SKM-1 treated with dmso at 0.1 percent for 144 hours (cell line): ENCODE data around the gene NTNG2.

Experiments used
- DNase-seq: peaks from one replicate; lab custom pipeline; 2025; ENCODE audit not compliant: unreplicated experiment; lab: John Stamatoyannopoulos, UW

NTNG2 gene

GRCh38 chr9:132169672-132170392, 8.0 kb downstream of the NTNG2 start:
- peak; percentile 62 for DNase-seq

- DNase-seq, result no peak
These were observed 9.8 kb downstream of the NTNG2 start for GRCh38 chr9:132171702-132172101.

- DNase-seq, result no peak
These were observed 10.3 kb downstream of the NTNG2 start for GRCh38 chr9:132172185-132172584.

GRCh38 chr9:132175431-132175830, 13.6 kb downstream of the NTNG2 start:
- no peak for DNase-seq

- DNase-seq, result no peak
These were observed 14.5 kb downstream of the NTNG2 start for GRCh38 chr9:132176338-132176737.

GRCh38 chr9:132181796-132182313, 20.0 kb downstream of the NTNG2 start:
- DNase-seq, result no peak

GRCh38 chr9:132182314-132183091, 20.6 kb downstream of the NTNG2 start:
- DNase-seq, result no peak

GRCh38 chr9:132183134-132183533, 21.3 kb downstream of the NTNG2 start:
- no peak for DNase-seq

- no peak for DNase-seq
These were observed 21.9 kb downstream of the NTNG2 start for GRCh38 chr9:132183715-132184114.

- no peak for DNase-seq
These were observed 22.3 kb downstream of the NTNG2 start for GRCh38 chr9:132184124-132184523.

GRCh38 chr9:132185073-132186009, 23.5 kb downstream of the NTNG2 start:
- DNase-seq, result no peak

- no peak for DNase-seq
These were observed 25.3 kb downstream of the NTNG2 start for GRCh38 chr9:132187121-132187620.

- DNase-seq, result no peak
These were observed 29.1 kb downstream of the NTNG2 start for GRCh38 chr9:132190966-132191365.

- DNase-seq, result no peak
These were observed 30.9 kb downstream of the NTNG2 start for GRCh38 chr9:132192728-132193127.

GRCh38 chr9:132193227-132194124, 31.6 kb downstream of the NTNG2 start:
- no peak for DNase-seq

- no peak for DNase-seq
These were observed 32.6 kb downstream of the NTNG2 start for GRCh38 chr9:132194508-132194907.

GRCh38 chr9:132197315-132197714, 35.5 kb downstream of the NTNG2 start:
- no peak for DNase-seq

GRCh38 chr9:132197856-132198550, 36.1 kb downstream of the NTNG2 start:
- no peak for DNase-seq

GRCh38 chr9:132199056-132199455, 37.2 kb downstream of the NTNG2 start:
- DNase-seq, result no peak
